BLaER1 (cell line): Measurements from ENCODE around the gene CCL20.
A peak's percentile ranks its signal among the peaks of the same experiment; 100 is the strongest.

Experiments
- H3K27ac ChIP-seq: shearing (Covaris generic); formaldehyde crosslinking; 2 replicates; pipeline ENCODE4 v1.8.1; 2022
- H3K27me3 ChIP-seq: shearing (Covaris generic); formaldehyde crosslinking; 2 replicates; pipeline ENCODE4 v1.8.1; 2022
- H3K36me3 ChIP-seq: shearing (Covaris generic); formaldehyde crosslinking; 2 replicates; pipeline ENCODE4 v1.8.1; 2022
- H3K4me1 ChIP-seq: shearing (Covaris generic); formaldehyde crosslinking; 2 replicates; pipeline ENCODE4 v1.8.1; 2022
- H3K4me2 ChIP-seq: shearing (Covaris generic); formaldehyde crosslinking; 2 replicates; pipeline ENCODE4 v1.8.1; 2022
- H3K4me3 ChIP-seq: shearing (Covaris generic); formaldehyde crosslinking; 2 replicates; pipeline ENCODE4 v1.8.1; 2022
- H3K9ac ChIP-seq: shearing (Covaris generic); formaldehyde crosslinking; 2 replicates; pipeline ENCODE4 v1.8.1; 2022
- H3K9me3 ChIP-seq: shearing (Covaris generic); formaldehyde crosslinking; 2 replicates; pipeline ENCODE4 v1.8.1; 2022
- H4K20me1 ChIP-seq: shearing (Covaris generic); formaldehyde crosslinking; 2 replicates; pipeline ENCODE4 v1.8.1; 2022
- Cebpa-rat ChIP-seq: shearing (Covaris generic); IDR thresholded peaks from 2 replicates; pipeline ENCODE4 v1.8.1; 2022

Gene CCL20

GRCh38 chr2:227802882-227803281 is 10.8 kb upstream of the CCL20 start:
- Histone ChIP-seq H3K9ac (no peak overlapping the region), H4K20me1 (no peaks in the 10 kb centered on the region), H3K4me3 (no peak overlapping the region), H3K4me2 (no peak overlapping the region), H3K4me1 (peaks cover 17% of the 10 kb centered on the region), H3K27me3 (no peaks in the 10 kb centered on the region), H3K36me3 (no peaks in the 10 kb centered on the region), H3K27ac (no peak overlapping the region), H3K9me3 (peaks cover 6% of the 10 kb centered on the region; the same call in 1 of the 2 replicates)
- no peak for TF ChIP-seq Cebpa-rat

- peak overlapping the region; percentile 67 for H3K4me2 ChIP-seq
- H3K27ac ChIP-seq, result peak overlapping the region; percentile 24; the same call in 1 of the 2 replicates
- H3K4me3 ChIP-seq, result no peak overlapping the region
- H3K9me3 ChIP-seq, result peaks cover 6% of the 10 kb centered on the region; the same call in 1 of the 2 replicates
- peaks cover 17% of the 10 kb centered on the region for H3K4me1 ChIP-seq
- no peaks in the 10 kb centered on the region for H3K36me3 ChIP-seq
- H3K27me3 ChIP-seq, result no peaks in the 10 kb centered on the region
- no peak overlapping the region for H3K9ac ChIP-seq
- no peaks in the 10 kb centered on the region for H4K20me1 ChIP-seq
- TF ChIP-seq Cebpa-rat, result no peak
Observed at GRCh38 chr2:227804975-227805374, 8.7 kb upstream of the CCL20 start.

GRCh38 chr2:227805578-227805977 is 8.1 kb upstream of the CCL20 start:
- no peak overlapping the region; the same call in 1 of the 2 replicates for H3K4me3 ChIP-seq
- H3K9ac ChIP-seq, result no peak overlapping the region
- H3K27me3 ChIP-seq, result no peaks in the 10 kb centered on the region
- peak overlapping the region; percentile 24; the same call in 1 of the 2 replicates for H3K27ac ChIP-seq
- no peaks in the 10 kb centered on the region for H3K36me3 ChIP-seq
- no peak for TF ChIP-seq Cebpa-rat
- peaks cover 17% of the 10 kb centered on the region for H3K4me1 ChIP-seq
- peaks cover 6% of the 10 kb centered on the region; the same call in 1 of the 2 replicates for H3K9me3 ChIP-seq
- no peaks in the 10 kb centered on the region for H4K20me1 ChIP-seq
- H3K4me2 ChIP-seq, result peak overlapping the region; percentile 67

DNA sequence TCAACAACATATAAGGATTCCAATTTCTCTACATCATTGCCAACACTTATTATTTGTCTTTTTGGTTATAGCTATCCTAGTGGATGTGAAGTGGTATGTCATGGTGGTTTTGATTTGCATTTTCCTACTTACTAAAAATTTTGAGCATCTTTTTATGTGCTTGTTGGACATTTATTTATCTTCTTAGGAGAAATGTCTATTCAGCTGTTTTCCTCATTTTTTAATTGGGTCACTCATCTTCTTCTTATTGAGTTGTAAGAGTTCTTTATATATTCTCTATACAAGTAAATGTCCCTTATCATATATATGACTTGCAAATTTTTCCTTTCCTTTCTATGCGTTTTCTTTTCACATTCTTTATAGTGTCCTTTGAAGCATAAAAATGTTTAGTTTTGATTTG is 4.7 kb upstream of the CCL20 start:
- H4K20me1 ChIP-seq, result no peaks in the 10 kb centered on the region
- no peak overlapping the region for H3K4me2 ChIP-seq
- H3K9ac ChIP-seq, result no peak overlapping the region
- H3K36me3 ChIP-seq, result no peaks in the 10 kb centered on the region
- H3K27me3 ChIP-seq, result no peaks in the 10 kb centered on the region
- no peak overlapping the region for H3K27ac ChIP-seq
- peaks cover 17% of the 10 kb centered on the region for H3K4me1 ChIP-seq
- H3K9me3 ChIP-seq, result peaks cover 5% of the 10 kb centered on the region; the same call in 1 of the 2 replicates
- TF ChIP-seq Cebpa-rat, result no peak
- no peak overlapping the region for H3K4me3 ChIP-seq

GRCh38 chr2:227812001-227812400 is 1.6 kb upstream of the CCL20 start:
- no peaks in the 10 kb centered on the region for H3K36me3 ChIP-seq
- no peak overlapping the region for H3K9ac ChIP-seq
- no peak overlapping the region for H3K27ac ChIP-seq
- no peaks in the 10 kb centered on the region for H4K20me1 ChIP-seq
- no peak overlapping the region for H3K4me3 ChIP-seq
- no peaks in the 10 kb centered on the region for H3K27me3 ChIP-seq
- no peak overlapping the region for H3K4me2 ChIP-seq
- TF ChIP-seq Cebpa-rat, result no peak
- no peaks in the 10 kb centered on the region for H3K4me1 ChIP-seq
- H3K9me3 ChIP-seq, result no peaks in the 10 kb centered on the region

DNA sequence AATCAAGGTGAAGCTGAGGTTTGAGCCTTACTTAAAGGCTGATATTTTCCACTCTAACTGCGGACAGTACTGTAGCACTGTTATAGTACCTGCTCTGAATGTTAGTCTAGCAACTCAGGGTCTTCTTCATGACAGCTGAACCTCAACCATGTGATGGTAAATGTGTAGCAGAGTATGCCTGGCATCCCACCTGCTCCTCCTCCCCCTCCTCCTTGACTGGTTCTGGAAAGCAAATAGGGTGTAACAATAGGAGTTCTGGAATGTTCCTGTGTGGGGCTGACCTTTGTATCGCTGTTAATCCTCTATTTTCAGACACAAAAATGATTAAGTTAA is 447 bp upstream of the CCL20 start:
- no peak overlapping the region for H3K9ac ChIP-seq
- H3K4me1 ChIP-seq, result no peaks in the 10 kb centered on the region
- no peak overlapping the region for H3K4me3 ChIP-seq
- H4K20me1 ChIP-seq, result no peaks in the 10 kb centered on the region
- H3K36me3 ChIP-seq, result no peaks in the 10 kb centered on the region
- no peak overlapping the region for H3K4me2 ChIP-seq
- H3K9me3 ChIP-seq, result no peaks in the 10 kb centered on the region
- H3K27me3 ChIP-seq, result no peaks in the 10 kb centered on the region
- H3K27ac ChIP-seq, result no peak overlapping the region
- TF ChIP-seq Cebpa-rat, result no peak

GRCh38 chr2:227815066-227815465 is 1.4 kb downstream of the CCL20 start:
- no peak overlapping the region for H3K27ac ChIP-seq
- no peaks in the 10 kb centered on the region for H3K4me1 ChIP-seq
- H3K9me3 ChIP-seq, result no peaks in the 10 kb centered on the region
- no peak overlapping the region for H3K4me2 ChIP-seq
- no peaks in the 10 kb centered on the region for H3K27me3 ChIP-seq
- H3K36me3 ChIP-seq, result no peaks in the 10 kb centered on the region
- H3K9ac ChIP-seq, result no peak overlapping the region
- H4K20me1 ChIP-seq, result no peaks in the 10 kb centered on the region
- no peak for TF ChIP-seq Cebpa-rat
- H3K4me3 ChIP-seq, result no peak overlapping the region

DNA sequence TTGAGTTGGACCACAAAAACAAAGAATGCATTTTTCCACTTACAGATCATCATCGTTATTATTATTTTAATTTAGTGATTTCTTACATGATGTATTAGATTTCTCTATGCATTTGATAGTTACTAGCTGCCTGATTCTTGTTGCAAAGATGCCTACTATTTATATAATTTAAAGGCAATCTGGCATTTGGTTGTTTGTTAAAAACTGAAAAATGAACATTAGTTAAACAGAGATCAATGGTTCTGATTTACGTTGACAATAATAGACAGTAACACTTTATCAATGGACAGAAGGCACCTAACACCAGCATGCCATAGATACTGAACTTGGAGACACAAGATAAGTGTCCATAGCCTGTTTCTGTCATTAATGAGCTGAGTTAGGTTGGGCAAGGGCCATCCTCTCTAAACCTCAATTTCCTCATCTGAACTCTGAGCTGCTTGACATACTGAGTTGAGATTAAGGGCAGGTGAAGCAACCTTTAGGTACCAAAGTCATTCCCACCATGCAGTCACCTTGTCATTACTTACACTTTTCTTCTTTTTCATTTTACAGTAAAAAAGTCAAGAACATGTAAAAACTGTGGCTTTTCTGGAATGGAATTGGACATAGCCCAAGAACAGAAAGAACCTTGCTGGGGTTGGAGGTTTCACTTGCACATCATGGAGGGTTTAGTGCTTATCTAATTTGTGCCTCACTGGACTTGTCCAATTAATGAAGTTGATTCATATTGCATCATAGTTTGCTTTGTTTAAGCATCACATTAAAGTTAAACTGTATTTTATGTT is 3.1 kb downstream of the CCL20 start:
- H4K20me1 ChIP-seq, result no peaks in the 10 kb centered on the region
- no peak overlapping the region for H3K4me2 ChIP-seq
- no peaks in the 10 kb centered on the region for H3K9me3 ChIP-seq
- H3K36me3 ChIP-seq, result no peaks in the 10 kb centered on the region
- H3K4me3 ChIP-seq, result no peak overlapping the region
- no peak for TF ChIP-seq Cebpa-rat
- no peaks in the 10 kb centered on the region for H3K4me1 ChIP-seq
- no peak overlapping the region for H3K9ac ChIP-seq
- no peaks in the 10 kb centered on the region for H3K27me3 ChIP-seq
- H3K27ac ChIP-seq, result no peak overlapping the region

DNA sequence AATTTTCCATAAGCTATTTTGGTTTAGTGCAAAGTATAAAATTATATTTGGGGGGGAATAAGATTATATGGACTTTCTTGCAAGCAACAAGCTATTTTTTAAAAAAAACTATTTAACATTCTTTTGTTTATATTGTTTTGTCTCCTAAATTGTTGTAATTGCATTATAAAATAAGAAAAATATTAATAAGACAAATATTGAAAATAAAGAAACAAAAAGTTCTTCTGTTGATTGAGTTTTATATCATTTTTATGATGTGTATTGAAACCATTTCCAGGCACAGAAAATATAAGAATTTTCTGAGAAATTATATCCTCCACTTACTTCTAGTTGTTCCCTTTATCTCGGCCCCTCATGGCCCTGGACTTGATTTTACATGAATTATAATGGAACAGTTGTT is 3.7 kb downstream of the CCL20 start:
- no peak for TF ChIP-seq Cebpa-rat

DNA sequence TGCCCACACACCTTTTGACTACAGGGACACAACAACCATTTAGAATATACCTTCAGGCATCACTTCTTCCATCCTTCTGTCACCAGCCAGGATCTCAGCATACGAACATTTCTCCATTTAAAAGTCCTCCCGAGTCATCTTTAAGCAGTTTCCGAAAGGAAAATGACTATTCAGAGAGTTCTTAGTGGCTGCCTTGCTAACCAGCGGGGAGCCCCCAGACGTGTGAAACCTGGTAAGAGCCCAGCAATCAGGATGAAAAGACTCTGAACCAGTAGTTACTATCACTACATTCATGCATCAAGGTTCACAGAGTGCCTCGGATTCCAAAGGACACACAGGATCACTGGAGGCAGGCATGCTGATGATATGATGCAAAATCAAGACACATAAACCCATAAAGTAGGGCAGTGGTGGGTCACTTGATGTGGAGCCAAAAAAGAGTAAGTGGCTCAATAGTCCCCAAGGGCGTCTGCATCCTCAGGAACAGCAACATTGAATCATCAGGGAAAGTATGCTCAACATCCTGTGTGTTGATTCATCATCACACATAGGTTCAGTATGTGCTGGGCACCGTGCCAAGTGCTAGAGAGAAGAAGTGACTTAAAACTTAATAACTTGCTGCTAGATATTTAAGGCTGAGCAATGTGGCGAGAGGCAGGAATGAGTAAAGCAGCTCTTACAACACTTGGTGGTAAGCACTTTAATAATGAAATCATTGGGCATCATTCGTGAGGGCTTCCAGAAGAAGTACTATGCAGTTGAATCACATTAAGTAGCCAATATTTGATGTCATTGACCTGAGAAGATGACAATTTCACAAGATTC is 4.4 kb downstream of the CCL20 start:
- H3K9ac ChIP-seq, result no peak overlapping the region
- H3K4me2 ChIP-seq, result no peak overlapping the region
- H3K9me3 ChIP-seq, result no peaks in the 10 kb centered on the region
- no peaks in the 10 kb centered on the region for H3K4me1 ChIP-seq
- no peak overlapping the region for H3K4me3 ChIP-seq
- no peaks in the 10 kb centered on the region for H4K20me1 ChIP-seq
- H3K27me3 ChIP-seq, result no peaks in the 10 kb centered on the region
- TF ChIP-seq Cebpa-rat, result no peak
- no peak overlapping the region for H3K27ac ChIP-seq
- no peaks in the 10 kb centered on the region for H3K36me3 ChIP-seq

More for the DNA sequence above, 3.7 kb downstream of the CCL20 start:
- Histone ChIP-seq H3K36me3 (no peaks in the 10 kb centered on the region), H3K4me3 (no peak overlapping the region), H4K20me1 (no peaks in the 10 kb centered on the region), H3K27ac (no peak overlapping the region), H3K9ac (no peak overlapping the region), H3K4me1 (no peaks in the 10 kb centered on the region), H3K9me3 (no peaks in the 10 kb centered on the region), H3K4me2 (no peak overlapping the region), H3K27me3 (no peaks in the 10 kb centered on the region)
